HCT116 (cell line): ENCODE measurements around the gene SAMSN1.

Experiments
- CTCF ChIP-seq, 3 experiments: fragments of 200-600 bp in 1 of 3; sonication (generic) in 1 of 3; IDR thresholded peaks in 2 of 3; conservative IDR thresholded peaks in 1 of 3; 2 replicates each; pipeline ENCODE4 v1.5.1; 2012 to 2017; ENCODE audit warnings: low read depth in 2 of 3, low read length in 2 of 3, antibody characterized with exemption in 1 of 3, borderline replicate concordance in 1 of 3, control low read depth in 1 of 3, mild to moderate bottlenecking in 1 of 3, mixed read lengths in 1 of 3, mixed run types in 1 of 3, moderate library complexity in 1 of 3; ENCODE audit not compliant: insufficient read depth in 1 of 3
- EZH2 ChIP-seq: fragments of 200-600 bp; sonication (generic); IDR thresholded peaks from 2 replicates; pipeline ENCODE4 v1.6.1; 2017; ENCODE audit warnings: antibody characterized with exemption, mixed run types
- POLR2A ChIP-seq: IDR thresholded peaks from 2 replicates; pipeline ENCODE4 v1.7.0; 2011; ENCODE audit warnings: borderline replicate concordance; ENCODE audit not compliant: insufficient read depth, insufficient read length; ENCODE audit errors: extremely low read depth
- POLR2AphosphoS5 ChIP-seq: IDR thresholded peaks from 2 replicates; pipeline ENCODE4 v1.6.1; 2011; ENCODE audit warnings: mild to moderate bottlenecking, low read depth, low read length, moderate library complexity

DNA sequence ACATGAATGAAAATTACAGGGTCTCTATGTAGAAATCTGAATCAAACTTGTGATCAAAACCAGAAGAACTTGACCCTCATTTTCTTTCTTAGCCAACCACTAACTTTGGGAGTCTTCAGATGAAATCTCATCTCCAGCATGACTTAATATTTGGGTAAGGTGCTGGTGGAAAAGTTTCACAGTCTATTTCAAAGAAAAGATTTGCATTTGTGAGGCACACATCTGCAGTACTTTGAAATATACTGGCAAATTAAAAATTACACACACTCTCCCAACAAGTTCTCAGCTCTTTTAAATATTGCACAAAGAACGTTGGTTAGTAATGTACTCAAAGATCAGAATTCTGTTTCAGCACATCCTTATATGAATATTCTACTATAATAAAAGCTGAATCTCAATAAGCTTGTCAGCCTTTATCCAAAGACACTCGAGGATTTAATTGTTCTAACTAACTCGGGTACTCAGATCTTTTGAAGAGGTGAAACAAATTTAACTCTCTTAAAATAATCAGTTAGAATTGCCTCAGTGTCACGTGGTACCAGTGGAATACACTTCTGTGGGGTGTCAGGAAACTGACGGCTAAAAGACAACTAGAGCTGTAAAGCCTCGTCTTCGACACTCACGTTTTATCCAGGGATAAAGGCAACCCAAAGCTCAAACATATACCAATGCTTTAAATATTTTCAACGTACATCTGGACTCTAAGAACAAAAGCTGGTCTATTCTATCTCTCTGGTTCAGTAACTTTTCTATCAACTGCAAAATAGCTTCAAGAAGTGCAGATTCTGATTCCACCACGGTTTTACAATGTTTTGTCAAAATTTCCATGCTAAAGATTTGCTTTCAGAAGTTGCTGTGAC is 19.0 kb downstream of the SAMSN1 start:
- TF ChIP-seq POLR2AphosphoS5, result no peak
- no peak for TF ChIP-seq CTCF (IDR thresholded peaks at IDR 0.05 in 2 of 3, conservative IDR thresholded peaks at IDR 0.05 in 1 of 3; ENCODE audit: borderline replicate concordance in 1 of 3, insufficient read depth in 1 of 3, low read depth in 2 of 3, low read length in 2 of 3)
- TF ChIP-seq POLR2A, result no peak
- TF ChIP-seq EZH2, result no peak
